ENCODE results near the gene PJA1. TPM values are rescaled to one million over a fixed set of nuclear protein-coding genes. Genes with fewer than 3 reads are reported as not detected.

Gene PJA1
- polyA plus RNA-seq, 1 of the 3 experiments (the other 2 are of a cell fraction), result 16.5 TPM

DNA sequence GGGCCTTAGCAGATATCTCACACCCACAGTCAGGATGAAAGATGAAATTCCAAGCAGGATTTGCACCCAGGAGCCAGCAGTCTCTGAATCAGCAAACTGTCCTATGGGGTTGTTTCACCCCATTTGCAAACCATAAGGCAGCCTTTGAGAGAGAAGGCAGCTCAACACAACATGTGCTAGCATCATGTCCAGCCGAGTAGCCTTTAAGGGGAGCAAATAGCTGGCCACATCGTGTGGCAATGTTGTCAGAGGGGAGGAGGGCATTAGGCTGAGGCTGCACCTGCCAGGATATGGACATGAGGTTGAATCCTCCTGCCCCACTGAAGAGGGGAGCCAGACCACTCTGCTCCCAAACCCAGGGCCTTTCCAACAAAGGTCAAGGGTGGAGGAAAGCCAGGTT is 20.6 kb upstream of the PJA1 start:
- H3K9ac ChIP-seq, result no peak overlapping the region
- POLR2A ChIA-PET, result no interaction called here

DNA sequence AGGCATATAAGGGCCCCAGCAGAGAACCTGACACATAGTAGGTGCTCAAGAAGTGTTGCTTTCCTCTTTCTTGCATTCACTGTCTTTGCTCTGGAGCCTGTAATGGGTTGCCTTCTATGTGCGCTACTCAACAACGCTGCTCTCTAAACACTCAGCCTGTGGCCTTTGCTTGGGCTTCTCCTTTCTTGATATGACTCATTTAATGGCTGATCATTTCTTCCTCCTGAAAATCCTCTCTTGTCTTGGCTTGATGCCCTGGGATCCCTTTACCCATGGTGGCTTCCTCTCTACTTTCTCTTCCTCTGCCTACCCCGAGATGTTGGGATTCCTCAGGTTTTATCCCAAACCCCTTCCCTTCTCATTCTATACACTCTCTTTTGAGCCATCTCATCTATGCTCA is 19.9 kb upstream of the PJA1 start:
- POLR2A ChIA-PET, result no interaction called here
- 36% methylated on average over 3 of the region's 3 CpGs for WGBS (ENCODE audit: low lambda C conversion rate)
- no peaks in the 10 kb centered on the region for H3K79me2 ChIP-seq (ENCODE audit: insufficient read depth)
- H2AFZ ChIP-seq (ENCODE audit: low read depth), result no peak overlapping the region
- H3K4me3 ChIP-seq (ENCODE audit: low read depth in 2 of 2, low read length in 1 of 2), result no peak overlapping the region
- H3K4me1 ChIP-seq (ENCODE audit: control insufficient read depth in 1 of 2, insufficient read depth in 2 of 2, low read depth in 1 of 2, low read length in 1 of 2), result peaks cover 0 to 2% of the 10 kb centered on the region in 2 experiments; a peak in 1 of 4 replicates
- no peak overlapping the region for H3K27ac ChIP-seq (ENCODE audit: low read depth in 2 of 2, low read length in 1 of 2)
- TF ChIP-seq JUND (IDR thresholded peaks at IDR 0.05) (no peak), SMC3 (IDR thresholded peaks at IDR 0.05; ENCODE audit: low read depth, low read length) (no peak), POLR2AphosphoS5 (IDR thresholded peaks at IDR 0.05; ENCODE audit: low read depth, low read length) (no peak), TAF1 (IDR thresholded peaks at IDR 0.05; ENCODE audit: borderline replicate concordance, low read depth, low read length) (no peak), NRF1 (IDR thresholded peaks at IDR 0.05; ENCODE audit: low read depth, low read length) (no peak), TEAD4 (IDR thresholded peaks at IDR 0.05; ENCODE audit: borderline replicate concordance, insufficient read depth) (no peak), ELF1 (IDR thresholded peaks at IDR 0.05) (no peak), RCOR1 (IDR thresholded peaks at IDR 0.05; ENCODE audit: low read length) (no peak)
- TF ChIP-seq, protein P1, sequence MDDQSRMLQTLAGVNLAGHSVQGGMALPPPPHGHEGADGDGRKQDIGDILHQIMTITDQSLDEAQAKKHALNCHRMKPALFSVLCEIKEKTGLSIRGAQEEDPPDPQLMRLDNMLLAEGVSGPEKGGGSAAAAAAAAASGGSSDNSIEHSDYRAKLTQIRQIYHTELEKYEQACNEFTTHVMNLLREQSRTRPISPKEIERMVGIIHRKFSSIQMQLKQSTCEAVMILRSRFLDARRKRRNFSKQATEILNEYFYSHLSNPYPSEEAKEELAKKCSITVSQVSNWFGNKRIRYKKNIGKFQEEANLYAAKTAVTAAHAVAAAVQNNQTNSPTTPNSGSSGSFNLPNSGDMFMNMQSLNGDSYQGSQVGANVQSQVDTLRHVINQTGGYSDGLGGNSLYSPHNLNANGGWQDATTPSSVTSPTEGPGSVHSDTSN (IDR thresholded peaks at IDR 0.05), result no peak
- TF ChIP-seq, protein P2, sequence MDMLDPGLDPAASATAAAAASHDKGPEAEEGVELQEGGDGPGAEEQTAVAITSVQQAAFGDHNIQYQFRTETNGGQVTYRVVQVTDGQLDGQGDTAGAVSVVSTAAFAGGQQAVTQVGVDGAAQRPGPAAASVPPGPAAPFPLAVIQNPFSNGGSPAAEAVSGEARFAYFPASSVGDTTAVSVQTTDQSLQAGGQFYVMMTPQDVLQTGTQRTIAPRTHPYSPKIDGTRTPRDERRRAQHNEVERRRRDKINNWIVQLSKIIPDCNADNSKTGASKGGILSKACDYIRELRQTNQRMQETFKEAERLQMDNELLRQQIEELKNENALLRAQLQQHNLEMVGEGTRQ (IDR thresholded peaks at IDR 0.05; ENCODE audit: borderline replicate concordance, low read depth, low read length), result no peak
- H4K20me1 ChIP-seq (ENCODE audit: insufficient read depth), result no peaks in the 10 kb centered on the region
- H3K27me3 ChIP-seq (ENCODE audit: insufficient read depth), result peaks cover 28% of the 10 kb centered on the region
- no peaks in the 10 kb centered on the region for H3F3A ChIP-seq (replicated peaks; ENCODE audit: insufficient read depth)
- H3K36me3 ChIP-seq (replicated peaks in 1 of 2; ENCODE audit: control insufficient read depth in 1 of 2, insufficient read depth in 2 of 2, low read length in 1 of 2), result no peaks in the 10 kb centered on the region
- no peak overlapping the region for H3K4me2 ChIP-seq
- DNase-seq, result no peak
- H3K9me2 ChIP-seq, result no peaks in the 10 kb centered on the region
- H3K9ac ChIP-seq, result no peak overlapping the region
- CTCF ChIA-PET, result no interaction called here
- no peaks in the 10 kb centered on the region for H3K9me3 ChIP-seq

More for the DNA sequence above, 20.6 kb upstream of the PJA1 start:
- H3K4me1 ChIP-seq (ENCODE audit: control insufficient read depth in 1 of 2, insufficient read depth in 2 of 2, low read depth in 1 of 2, low read length in 1 of 2), result peaks cover 0 to 2% of the 10 kb centered on the region in 2 experiments; a peak in 1 of 4 replicates
- WGBS (ENCODE audit: low lambda C conversion rate), result 50% methylated on average over 2 of the region's 2 CpGs
- H3K4me3 ChIP-seq (ENCODE audit: low read depth in 2 of 2, low read length in 1 of 2), result no peak overlapping the region
- H3K27me3 ChIP-seq (ENCODE audit: insufficient read depth), result peaks cover 21% of the 10 kb centered on the region
- no peaks in the 10 kb centered on the region for H3K79me2 ChIP-seq (ENCODE audit: insufficient read depth)
- H3K9me3 ChIP-seq, result no peaks in the 10 kb centered on the region
- no peak overlapping the region for H2AFZ ChIP-seq (ENCODE audit: low read depth)
- no peaks in the 10 kb centered on the region for H3K9me2 ChIP-seq
- no peak overlapping the region for H3K4me2 ChIP-seq
- no peak for TF ChIP-seq GABPA (IDR thresholded peaks at IDR 0.05; ENCODE audit: low read depth)
- no peak for TF ChIP-seq POLR2AphosphoS5 (IDR thresholded peaks at IDR 0.05; ENCODE audit: low read depth, low read length)
- no peak for DNase-seq
- no peaks in the 10 kb centered on the region for H4K20me1 ChIP-seq (ENCODE audit: insufficient read depth)
- no peaks in the 10 kb centered on the region for H3F3A ChIP-seq (replicated peaks; ENCODE audit: insufficient read depth)
- CTCF ChIA-PET, result no interaction called here
- H3K27ac ChIP-seq (ENCODE audit: low read depth in 2 of 2, low read length in 1 of 2), result no peak overlapping the region
- H3K36me3 ChIP-seq (replicated peaks in 1 of 2; ENCODE audit: control insufficient read depth in 1 of 2, insufficient read depth in 2 of 2, low read length in 1 of 2), result no peaks in the 10 kb centered on the region
